ENCODE measurements around the gene CACFD1.

CACFD1 gene

GRCh38 chr9:133459476-133460404 lies at the start of gene CACFD1:
TSS of gene CACFD1 (plus strand) at chr9:133459978. CDS start at chr9:133460067, 89 bp downstream.
- DNase-seq (ENCODE audit: low read depth in 2 of 2), result peak; percentile 74 to 78

GRCh38 chr9:133415170-133415569 lies 44.6 kb upstream of the CACFD1 start:
- DNase-seq (ENCODE audit: low read depth in 2 of 2), result no peak

GRCh38 chr9:133417541-133418461 lies 42.0 kb upstream of the CACFD1 start, which contains the start of gene REXO4:
TSS of gene REXO4 (minus strand) at chr9:133418010. CDS start at chr9:133417844, 166 bp downstream.
- peak; percentile 66 to 68 for DNase-seq (ENCODE audit: low read depth in 2 of 2)

- no peak for DNase-seq (ENCODE audit: low read depth in 2 of 2)
Measured at GRCh38 chr9:133419005-133419404, 40.8 kb upstream of the CACFD1 start.

- no peak for DNase-seq (ENCODE audit: low read depth in 2 of 2)
Measured at GRCh38 chr9:133420392-133420827, 39.4 kb upstream of the CACFD1 start.

- no peak for DNase-seq (ENCODE audit: low read depth in 2 of 2)
Measured at GRCh38 chr9:133421615-133422542, 37.9 kb upstream of the CACFD1 start, which contains the start of gene ADAMTS13. TSS of gene ADAMTS13 (plus strand) at chr9:133422367. CDS start at chr9:133422444, 77 bp downstream.

GRCh38 chr9:133423216-133423615 lies 36.6 kb upstream of the CACFD1 start:
- DNase-seq (ENCODE audit: low read depth in 2 of 2), result no peak

- DNase-seq (ENCODE audit: low read depth in 2 of 2), result no peak
Measured at GRCh38 chr9:133424187-133424586, 35.6 kb upstream of the CACFD1 start.

GRCh38 chr9:133425049-133425632 lies 34.6 kb upstream of the CACFD1 start:
- DNase-seq (ENCODE audit: low read depth in 2 of 2), result no peak

GRCh38 chr9:133426011-133426410 lies 33.8 kb upstream of the CACFD1 start:
- DNase-seq (ENCODE audit: low read depth in 2 of 2), result no peak

GRCh38 chr9:133427658-133428348 lies 32.0 kb upstream of the CACFD1 start:
- no peak for DNase-seq (ENCODE audit: low read depth in 2 of 2)

GRCh38 chr9:133428617-133429101 lies 31.1 kb upstream of the CACFD1 start:
- no peak for DNase-seq (ENCODE audit: low read depth in 2 of 2)

GRCh38 chr9:133429214-133429613 lies 30.6 kb upstream of the CACFD1 start:
- no peak for DNase-seq (ENCODE audit: low read depth in 2 of 2)

GRCh38 chr9:133429641-133430161 lies 30.1 kb upstream of the CACFD1 start:
- DNase-seq (ENCODE audit: low read depth in 2 of 2), result no peak

GRCh38 chr9:133430244-133430643 lies 29.5 kb upstream of the CACFD1 start:
- DNase-seq (ENCODE audit: low read depth in 2 of 2), result no peak

GRCh38 chr9:133433351-133433843 lies 26.4 kb upstream of the CACFD1 start:
- DNase-seq (ENCODE audit: low read depth in 2 of 2), result no peak

- DNase-seq (ENCODE audit: low read depth in 2 of 2), result no peak
Measured at GRCh38 chr9:133436681-133437080, 23.1 kb upstream of the CACFD1 start.

GRCh38 chr9:133437753-133438531 lies 21.8 kb upstream of the CACFD1 start:
- DNase-seq (ENCODE audit: low read depth in 2 of 2), result no peak

- DNase-seq (ENCODE audit: low read depth in 2 of 2), result no peak
Measured at GRCh38 chr9:133439337-133439736, 20.4 kb upstream of the CACFD1 start.
